ENCODE measurements around the gene KMT2D.
A peak's percentile ranks its signal among the peaks of the same experiment; 100 is the strongest.

The KMT2D gene

DNA sequence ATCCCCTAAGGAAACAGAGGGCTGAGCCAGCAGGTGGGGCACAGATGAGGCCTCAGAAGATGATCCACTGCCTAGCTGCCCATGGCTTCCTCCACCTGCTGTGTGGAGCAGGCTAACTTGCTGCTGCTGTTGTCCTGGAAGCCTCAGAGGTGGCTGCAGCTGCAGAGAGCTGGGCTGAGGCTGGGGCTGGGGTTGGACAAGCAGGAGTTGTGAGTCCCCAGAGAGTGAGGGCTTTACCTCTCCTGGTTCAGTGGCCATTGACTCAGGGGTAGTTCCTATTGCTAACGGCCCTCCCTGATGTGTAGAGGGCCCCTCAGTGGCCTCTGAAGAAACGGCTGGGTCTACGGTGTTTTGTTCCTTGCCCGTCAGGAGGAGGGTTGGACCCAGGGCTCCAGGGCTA, 28.3 kb downstream of the KMT2D start:
- FAIRE-seq: no peak

DNA sequence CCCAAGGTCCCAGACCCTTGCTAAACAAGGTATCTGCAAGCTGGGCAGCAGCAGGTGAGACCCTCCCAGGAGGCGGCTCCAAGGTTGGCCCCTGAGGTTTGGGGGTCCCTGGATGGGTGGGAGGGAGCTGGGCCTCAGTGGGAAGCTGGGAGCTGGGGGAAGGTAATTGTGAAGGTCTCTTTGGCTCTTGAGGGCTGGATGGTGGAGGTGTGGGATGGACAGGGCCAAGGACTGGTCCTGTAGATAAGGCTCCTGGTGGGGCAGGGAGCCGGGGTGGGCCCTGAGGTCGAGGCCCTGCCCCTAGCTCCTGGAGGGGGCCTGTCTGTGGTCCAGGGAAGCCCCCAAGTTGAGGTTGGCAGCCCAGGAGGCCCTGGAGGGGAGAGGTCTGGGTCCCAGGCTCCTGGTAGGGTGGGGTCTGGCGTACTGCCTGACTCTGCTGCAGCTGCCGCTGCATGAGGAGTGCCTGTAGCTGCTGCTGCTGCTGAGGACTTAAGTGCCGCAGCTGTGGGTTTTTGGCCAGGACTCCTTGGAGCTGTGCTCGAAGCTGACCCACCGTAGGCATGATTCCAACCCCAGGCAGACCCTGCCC, 28.9 kb downstream of the KMT2D start:
- no peak for FAIRE-seq

DNA sequence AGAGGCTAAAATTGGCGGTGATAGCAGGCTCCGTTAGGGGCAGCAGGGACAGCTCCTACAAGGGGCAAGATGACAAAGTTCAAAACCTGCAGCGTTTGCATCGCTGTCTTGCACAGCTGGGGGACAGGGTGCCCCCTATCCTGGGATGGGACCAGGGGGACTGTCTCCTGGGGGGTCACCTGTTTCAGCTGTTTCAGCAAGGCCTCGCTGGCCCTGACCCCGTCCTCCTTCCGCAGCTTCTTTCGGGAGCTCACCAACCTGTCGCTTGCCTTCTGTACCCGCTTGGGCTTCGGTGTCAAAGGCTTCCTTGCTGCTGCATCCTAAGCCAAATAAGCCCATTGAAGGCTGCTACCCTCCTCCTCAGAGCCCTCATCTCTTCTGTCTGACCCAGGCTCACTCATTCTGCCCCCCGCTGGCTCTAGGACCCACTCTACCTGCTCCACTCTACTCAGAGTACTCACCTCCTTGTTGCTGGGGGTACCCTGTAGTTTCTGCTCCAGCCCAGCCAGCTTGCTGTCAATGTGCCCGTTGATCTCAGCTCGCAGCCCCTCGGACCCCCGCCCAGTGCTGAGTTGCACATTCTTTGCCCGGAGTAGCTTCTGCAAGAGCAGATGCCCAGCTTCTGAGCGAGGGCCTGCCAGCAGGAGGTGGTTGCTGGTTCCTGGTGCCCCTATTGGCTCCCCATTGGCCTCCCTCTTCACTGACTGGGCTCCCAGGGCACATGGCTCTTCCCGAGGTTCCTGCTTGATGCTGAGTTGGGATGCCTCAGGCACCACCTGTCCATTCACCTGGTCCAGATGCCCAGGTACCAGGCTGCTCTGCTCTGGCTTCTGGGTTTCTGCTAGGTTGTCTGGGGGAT, 29.7 kb downstream of the KMT2D start:
- no peak for FAIRE-seq

DNA sequence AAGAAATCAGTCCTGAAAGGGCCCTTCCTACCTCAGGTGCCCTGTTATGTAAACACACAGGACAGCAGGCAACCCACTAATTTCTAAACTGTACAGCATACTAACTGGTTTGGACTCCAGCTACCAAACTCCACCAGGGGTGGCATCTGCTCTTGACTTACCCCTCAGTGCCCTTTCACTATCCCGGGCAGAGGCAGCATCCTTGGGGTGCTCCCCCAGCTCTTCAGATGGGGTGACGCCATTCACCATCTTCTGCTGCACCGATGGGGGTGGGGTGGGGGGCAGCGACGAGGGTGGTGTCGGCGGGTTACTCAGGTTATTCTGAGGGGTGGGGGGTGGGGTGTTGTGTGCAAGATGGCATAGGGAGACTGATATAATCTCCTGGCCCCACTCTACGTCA, 30.5 kb downstream of the KMT2D start:
- FAIRE-seq: no peak

DNA sequence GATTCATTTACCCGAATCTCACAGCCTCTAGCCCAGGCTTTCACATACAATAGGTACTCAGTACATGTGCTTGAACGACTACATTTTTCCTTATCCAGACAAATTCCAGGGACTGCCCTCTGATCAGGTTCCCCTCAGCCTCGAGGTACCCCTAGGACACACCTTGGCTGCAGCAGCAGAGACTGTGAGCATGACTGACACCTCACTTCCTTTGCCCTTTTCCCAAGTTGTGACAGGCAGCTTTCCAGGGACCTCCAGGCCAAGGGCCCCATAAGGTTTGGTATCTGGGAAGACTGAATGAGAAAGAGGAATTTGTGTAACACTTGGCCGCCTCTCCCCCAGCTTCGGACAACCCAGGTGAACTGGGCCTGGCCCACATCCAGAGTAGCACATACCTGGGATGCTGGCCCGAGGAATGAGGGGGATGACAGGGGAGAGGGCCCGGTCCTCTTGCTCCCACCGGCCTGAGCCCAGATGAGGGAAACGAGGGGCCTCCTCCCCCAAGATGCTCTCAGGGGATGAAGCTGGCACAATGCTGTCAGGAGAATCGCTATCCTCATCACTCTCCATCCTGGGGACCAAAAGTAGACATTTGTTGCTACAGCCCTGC, 31.8 kb downstream of the KMT2D start:
- no peak for FAIRE-seq

DNA sequence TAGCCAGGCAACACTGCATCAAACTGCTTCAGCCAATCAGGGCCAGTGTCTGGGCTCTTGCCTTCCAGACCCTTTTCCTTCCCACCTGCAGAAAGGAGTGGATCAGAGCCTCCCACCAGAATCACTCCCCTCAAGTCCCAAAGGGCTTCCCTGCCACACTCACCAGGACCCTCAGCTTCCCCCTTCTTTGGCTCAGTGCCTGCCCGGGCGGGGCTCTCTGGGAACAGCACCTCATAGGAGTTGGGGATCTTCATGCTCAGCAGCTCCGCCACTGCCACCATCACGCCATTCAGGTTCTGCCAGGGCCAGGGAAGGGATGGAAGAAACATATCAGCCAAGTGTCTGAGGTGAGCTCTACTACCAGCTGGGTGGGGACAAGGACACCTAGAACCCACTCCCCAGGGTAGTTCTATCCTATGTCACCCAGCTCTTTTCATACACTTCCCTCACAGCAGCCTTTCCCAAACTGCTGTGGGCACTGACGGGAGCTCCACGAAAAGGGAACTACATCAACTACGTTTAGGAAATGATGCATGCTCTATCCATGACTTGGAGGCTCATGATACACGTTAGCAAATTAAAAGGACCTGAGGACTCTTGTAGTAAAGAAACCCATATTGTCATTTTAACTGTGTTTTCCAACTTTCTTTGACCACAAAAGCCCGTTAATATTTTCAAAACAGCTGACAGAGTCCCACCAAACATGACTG, 32.6 kb downstream of the KMT2D start:
- no peak for FAIRE-seq

DNA sequence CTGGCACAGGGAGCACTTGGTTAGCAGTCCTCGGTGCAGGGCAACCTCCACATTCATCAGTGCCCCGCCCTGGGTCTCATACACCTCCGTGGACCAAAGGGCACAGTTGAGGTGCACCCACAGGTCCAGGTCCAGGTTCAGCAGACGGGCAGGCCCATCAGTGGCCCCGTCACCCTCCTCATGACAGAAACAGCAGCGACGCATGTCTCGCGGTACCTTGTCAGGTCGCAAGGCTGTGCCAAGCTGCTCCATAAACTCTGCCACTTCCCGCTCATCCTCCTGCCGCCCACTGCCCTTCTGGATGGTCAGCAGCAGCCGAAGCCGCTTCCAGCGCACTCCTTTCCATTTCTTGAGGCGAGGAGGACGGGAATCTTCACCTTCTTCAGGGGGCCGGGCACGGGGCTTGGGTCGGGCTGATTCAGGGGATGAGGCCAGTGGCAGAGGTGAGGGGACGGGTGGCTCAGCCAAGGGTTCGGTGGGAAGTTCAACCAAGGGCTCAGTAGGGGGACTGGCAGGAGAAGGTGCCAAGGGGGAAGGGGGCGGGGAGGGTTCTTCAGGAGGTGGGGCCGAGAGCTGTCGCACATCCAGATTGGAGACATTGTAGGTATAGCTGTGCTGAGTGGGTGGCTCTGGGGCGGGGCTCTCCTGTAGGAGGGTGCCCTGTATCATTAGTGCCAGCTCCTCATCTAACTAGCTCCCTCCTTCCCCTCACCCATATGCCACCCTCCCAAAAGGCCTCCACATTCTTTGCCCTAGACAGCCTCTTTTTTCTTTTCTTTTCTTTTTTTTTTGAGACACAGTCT, 33.7 kb downstream of the KMT2D start:
- FAIRE-seq: no peak

DNA sequence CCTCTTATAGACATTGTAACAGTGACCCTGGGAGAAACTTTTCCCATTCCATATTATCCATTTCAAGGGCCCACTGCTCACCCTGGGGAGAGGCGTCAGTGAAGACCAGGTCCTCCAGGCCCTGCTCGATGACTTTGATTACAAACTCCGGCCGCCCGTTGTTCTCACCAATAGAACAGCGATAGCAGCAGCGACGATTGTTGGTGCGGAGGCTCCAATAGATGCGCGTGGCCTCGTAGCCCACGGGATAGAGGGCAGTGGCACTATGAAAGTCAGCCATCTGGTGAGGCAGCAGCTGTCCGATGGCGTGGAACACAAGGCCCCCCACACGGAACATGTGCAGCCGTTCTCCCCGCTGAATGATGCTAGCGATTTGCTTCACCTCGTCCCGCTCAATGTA, 34.5 kb downstream of the KMT2D start:
- no peak for FAIRE-seq

DNA sequence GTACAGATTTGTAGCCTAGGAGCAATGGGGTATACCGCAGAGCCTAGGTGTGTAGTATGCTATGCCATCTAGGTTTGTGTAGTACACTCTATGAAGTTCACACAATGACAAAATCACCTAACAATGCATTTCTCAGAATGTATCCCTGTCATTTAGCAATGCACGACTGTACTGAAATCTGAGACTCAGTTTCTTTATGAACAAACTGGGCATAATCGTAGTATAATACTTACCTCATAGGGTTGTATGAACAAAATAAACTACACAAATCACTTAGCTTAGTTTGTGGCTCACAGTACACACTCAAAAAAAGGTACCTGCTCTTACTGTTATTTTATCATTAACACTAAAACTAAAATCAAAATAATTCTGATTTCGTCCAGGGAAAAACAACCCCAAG, 35.1 kb downstream of the KMT2D start:
- no peak for FAIRE-seq

DNA sequence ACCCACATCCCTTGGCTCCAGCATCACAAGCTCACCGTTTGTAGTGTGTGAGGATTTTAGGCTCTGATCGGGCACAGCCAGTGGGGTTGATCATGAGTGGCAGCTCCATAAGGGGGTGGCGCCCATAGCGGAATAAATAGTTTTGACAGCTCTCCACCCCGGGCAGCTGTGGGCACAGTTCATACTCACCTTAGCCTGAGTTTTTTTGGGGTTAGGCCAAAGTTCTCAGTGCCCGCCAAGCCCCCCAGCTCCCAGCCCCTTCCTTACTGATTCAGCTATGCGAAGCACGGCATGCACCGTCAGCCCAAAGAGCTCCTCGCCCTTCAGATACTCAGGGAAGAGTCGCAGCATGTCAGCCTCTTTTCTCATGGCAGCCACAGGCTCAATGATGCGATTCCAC, 36.1 kb downstream of the KMT2D start:
- no peak for FAIRE-seq

DNA sequence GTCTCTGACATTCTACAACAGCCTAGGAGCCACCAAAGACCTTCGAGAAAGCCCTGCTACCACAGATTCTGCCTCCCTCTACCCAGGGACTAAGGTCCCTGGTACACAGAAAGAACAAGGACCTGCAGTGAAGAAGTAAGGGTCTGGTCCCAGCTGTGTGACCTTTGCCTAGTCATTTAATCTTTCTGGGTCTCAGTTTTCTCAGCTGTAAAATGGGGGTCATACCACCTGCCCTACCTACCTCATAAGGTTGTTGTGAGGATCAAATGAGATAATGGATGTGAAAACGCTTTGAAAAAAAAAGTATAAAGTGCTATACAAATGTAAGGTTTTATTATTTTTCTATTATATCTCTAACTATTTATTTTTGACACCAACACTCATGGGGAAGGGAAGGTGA, 36.8 kb downstream of the KMT2D start:
- FAIRE-seq: no peak

DNA sequence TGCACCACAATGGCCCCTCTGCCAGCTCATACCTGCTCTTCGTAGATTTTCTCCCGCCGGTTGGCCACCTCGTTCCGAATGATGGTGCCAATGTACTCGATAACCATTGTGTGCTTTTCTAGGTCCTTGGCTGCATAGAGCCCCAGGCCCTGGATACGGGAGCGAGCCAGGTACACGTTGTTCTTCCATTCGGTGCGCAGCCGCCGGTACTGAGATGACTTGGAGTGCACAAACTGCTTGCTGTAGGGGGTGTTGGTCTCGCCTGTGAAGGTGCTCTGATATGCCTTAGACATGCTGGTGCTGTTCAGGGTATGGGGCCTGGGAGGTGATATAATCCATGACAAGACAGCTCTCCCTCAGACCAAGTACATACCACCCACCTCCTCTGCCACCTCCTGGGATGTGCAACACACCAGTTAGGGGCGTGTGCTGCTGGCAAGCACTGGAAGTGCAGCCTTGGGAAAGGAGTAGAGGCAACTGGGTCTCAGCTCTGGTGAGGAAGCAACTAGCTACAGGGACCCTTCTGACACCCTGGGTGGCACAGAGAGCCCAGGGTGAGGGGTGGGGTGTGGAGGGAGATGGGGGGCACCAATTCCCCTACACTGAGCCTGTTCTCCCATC, 37.9 kb downstream of the KMT2D start:
- no peak for FAIRE-seq

DNA sequence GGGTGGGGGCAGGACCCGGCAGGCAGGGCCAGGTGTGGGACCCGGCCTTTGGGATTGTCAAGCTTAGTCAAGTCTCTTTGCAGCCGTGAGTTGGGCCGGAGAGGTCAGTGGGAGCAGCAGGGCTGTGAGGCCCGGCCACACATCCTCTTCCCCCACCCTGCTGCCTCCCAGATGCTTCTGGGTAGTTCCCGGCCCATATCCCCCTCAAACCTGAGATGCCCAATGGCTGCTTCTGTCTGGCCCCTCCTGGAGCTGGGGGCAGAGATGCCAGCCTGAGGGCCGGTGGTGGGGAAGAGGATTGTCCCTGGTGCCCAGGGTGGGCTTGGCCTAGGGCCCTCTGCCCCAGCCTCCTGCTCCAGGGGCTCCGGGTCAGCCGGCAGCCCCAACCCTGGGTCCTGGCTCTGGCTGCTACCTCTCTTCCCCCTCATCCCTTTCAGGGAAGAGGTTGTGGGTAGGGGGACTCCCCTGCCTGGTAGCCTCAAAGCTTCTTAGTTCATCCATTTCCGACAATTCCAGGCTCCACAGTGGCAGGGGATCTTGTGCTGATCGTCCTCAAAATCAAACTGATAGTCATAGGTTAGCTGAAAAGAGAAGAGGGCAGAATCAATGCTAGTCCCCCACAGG, 39.2 kb downstream of the KMT2D start:
- FAIRE-seq: no peak

DNA sequence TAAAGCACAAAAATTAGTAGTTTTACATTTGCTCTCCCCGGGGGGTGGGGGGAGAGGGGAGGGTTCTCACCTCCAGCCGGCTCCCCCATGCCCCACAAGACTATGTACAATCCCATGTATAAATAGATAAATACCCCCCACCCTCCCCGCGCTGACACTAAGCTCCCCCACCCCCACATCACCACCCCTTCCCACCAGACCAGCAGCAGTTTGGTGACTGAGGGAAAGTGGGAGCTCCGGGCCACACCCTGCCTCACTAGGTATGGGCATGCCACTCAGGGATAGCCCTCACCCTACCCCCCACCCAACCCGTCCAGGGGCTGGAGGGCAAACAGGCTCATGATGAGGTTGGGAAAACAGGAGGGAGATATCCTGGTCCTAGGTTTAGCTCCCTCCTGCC, 40.2 kb downstream of the KMT2D start:
- FAIRE-seq: no peak

DNA sequence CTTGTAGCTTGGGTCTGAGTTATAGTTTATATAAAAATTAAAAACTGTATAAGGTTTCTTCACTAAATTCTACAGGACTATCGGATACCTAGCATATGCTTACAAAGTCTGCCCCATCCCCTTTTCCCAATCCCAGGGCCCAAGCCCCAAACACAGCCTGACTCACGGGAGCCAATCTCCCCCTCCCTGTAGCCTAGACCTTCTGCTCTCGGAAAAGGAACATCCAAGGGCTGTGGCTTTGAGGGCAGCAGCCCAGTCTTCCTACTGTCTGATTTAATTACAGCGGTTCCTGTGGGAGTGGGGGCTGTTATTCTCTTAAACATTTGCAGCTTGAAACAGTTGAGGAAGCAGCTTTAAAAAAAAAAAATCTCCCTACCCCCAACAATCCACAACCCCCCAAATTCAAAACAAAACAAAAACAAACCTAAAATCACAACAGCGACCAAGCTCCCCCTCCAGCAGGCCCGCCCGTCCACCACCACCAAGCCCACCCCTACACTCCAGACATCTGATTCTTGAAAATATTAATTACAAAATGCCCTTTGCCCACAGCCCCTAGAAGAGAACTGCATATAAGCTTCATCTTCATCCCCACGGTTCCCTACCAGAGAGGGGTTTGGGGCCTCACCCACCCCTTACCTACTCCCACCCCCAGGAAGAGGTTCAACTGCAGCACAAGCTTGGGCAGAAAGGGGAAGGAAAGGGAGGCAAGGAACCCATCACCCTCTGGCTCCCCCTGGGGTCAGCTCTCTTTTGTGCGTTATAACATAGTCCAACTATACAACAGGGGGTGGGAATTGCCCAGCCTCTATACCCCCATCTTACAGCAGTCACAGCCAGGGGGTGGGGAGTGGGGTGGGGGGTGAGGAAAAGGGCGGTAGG, 40.9 kb downstream of the KMT2D start:
- FAIRE-seq: no peak

DNA sequence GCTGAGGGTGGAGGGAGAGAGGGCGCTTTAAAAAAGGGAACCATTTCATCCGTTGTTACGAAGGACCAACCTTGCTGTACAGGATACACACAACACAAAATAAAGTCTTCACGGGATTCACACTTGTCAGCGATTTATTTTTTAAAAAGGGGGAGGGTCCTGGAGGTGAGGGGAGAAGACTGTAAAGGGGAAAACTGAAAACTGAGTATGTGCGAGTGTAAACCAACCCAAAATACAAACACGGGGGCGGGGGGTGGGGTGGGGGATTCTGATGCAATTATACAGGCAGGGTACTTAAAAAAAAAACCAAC, 41.5 kb downstream of the KMT2D start:
- FAIRE-seq: no peak

DNA sequence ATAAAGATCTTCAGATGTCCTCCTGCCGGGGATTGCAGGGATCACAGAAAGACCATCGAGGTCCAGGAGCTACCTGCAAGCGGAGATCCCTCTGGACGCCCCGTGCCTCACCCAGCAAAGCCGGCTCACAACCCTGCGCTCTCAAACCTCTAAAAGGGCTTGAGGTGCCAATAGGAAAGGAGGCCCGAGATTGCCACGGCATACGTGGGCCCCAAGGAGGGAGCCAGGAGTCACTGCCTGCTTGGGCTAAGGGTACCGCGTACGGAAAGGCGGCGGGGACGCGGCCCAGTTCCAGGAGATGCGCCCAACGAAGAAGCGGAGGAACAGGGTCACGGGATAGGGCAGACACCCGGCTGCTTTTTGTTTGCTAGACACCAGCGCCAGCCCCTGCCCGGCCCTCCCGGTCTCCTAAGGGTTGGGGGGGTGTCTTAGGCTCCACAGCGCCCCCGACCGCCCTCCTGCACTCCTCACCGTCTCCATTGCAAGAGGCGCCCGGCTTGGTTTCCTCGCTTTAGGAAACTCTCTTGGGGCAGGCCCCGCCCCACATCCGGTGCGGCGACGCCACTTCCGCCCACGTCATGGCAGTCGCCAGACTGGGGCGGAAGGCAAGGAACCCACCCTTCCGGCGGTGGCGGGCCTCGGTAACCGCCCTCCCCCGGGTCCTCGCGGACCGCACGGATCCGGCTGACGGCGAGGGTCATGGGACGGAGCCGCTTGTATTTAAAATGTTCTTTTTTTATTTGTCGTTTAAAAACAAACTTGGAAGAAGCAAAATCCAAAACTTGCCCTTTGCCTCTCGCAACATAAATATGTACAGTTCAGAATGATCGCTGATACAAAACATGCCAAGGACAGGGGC, 42.1 kb downstream of the KMT2D start, which contains the start of gene PRKAG1:
Gene PRKAG1, minus strand, starts transcription at position 516 of the 859 bp plus-strand sequence. Its CDS starts 36 bp downstream, at position 480.
- FAIRE-seq: peak; percentile 85

DNA sequence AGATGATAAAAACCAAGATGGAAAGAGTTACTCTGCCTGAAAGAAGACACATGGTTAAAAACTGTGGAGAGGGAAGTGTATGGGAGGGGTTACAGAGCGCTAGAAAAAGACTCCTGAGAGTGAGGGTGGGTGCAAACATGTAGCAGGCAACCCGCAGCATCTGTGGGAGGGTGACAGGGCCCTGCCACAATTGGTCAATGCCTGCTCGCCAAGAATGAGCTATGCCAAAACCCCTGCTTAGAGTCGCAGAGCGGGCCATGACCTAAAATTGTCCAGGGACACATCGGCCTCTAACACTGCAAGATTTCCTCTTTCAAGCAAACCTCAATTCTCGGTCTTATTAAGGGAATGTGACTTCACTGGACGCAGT, 42.7 kb downstream of the KMT2D start:
- no peak for FAIRE-seq

DNA sequence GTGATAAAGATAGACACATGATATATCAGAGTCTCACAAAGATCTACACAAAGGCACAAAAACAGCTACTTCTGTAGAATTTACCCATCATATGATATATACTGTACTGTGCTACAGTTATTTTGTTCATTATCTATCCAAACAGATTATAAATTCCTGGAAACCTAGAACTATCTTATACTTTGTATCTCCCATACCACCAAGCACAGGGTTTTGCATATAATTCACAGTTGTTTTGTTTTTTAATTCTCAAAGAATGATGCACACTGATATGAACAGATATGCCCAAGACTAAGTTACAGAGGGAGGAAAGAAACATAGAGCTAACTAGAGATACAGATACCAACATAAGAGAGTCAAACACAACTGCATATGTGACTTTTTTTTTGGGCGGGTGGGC, 45.4 kb downstream of the KMT2D start:
- FAIRE-seq: no peak

DNA sequence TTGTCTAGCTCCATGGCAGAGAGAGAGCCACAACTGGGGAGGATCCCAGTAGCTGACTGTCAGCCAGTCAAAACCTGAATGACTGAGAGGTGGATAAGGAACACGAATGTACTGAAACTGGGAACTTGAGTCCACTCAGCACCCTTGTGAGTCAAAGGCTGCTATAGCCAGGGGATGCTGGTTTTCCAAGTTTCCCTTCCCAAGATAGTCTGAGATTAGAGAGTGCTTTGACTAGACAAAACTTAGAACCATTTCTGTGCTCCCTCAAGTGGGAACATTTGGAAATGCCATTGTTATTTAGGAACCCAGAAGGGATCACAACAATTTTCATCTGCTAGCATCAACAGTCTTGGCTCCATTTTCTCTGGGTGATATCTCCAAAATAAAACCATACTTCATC, 46.0 kb downstream of the KMT2D start:
- FAIRE-seq: no peak

All from A204.1 (cell line).